Measurements from ENCODE around the gene CDKL1.

Gene CDKL1

GRCh38 chr14:50288146-50288545 is 108.5 kb downstream of the CDKL1 start:
- DNase-seq (ENCODE audit: low spot score): no peak
- no peak for ATAC-seq (ENCODE audit: low read depth)
- no peaks in the 10 kb centered on the region for H3K27me3 ChIP-seq (ENCODE audit: insufficient read depth, poor library complexity, severe bottlenecking)
- H3K27ac ChIP-seq (ENCODE audit: poor library complexity, severe bottlenecking): no peak overlapping the region
- H3K4me3 ChIP-seq (ENCODE audit: severe bottlenecking): no peak overlapping the region
- H3K9me3 ChIP-seq (ENCODE audit: severe bottlenecking): no peaks in the 10 kb centered on the region
- H3K36me3 ChIP-seq (ENCODE audit: low read depth): peaks cover 19% of the 10 kb centered on the region
- H3K4me1 ChIP-seq (ENCODE audit: insufficient read depth, poor library complexity, severe bottlenecking): no peaks in the 10 kb centered on the region
- TF ChIP-seq CTCF (IDR thresholded peaks at IDR 0.05; ENCODE audit: poor library complexity, severe bottlenecking): no peak

- DNase-seq (ENCODE audit: low spot score) (no peak), ATAC-seq (ENCODE audit: low read depth) (no peak)
- Histone ChIP-seq H3K4me1 (ENCODE audit: insufficient read depth, poor library complexity, severe bottlenecking) (no peaks in the 10 kb centered on the region), H3K9me3 (ENCODE audit: severe bottlenecking) (no peaks in the 10 kb centered on the region), H3K36me3 (ENCODE audit: low read depth) (peaks cover 8% of the 10 kb centered on the region), H3K4me3 (ENCODE audit: severe bottlenecking) (no peak overlapping the region), H3K27ac (ENCODE audit: poor library complexity, severe bottlenecking) (no peak overlapping the region), H3K27me3 (ENCODE audit: insufficient read depth, poor library complexity, severe bottlenecking) (no peaks in the 10 kb centered on the region)
- TF ChIP-seq CTCF (IDR thresholded peaks at IDR 0.05; ENCODE audit: poor library complexity, severe bottlenecking): no peak
Observed at GRCh38 chr14:50285861-50286260, 110.8 kb downstream of the CDKL1 start.
